Epithelial cell of esophagus (primary cell): Measurements from ENCODE around the gene FOXR1.
A peak's percentile ranks its signal among the peaks of the same experiment; 100 is the strongest.

ENCODE experiments used
- DNase-seq: peaks from one replicate; pipeline ENCODE4 v3.0.0; 2010; ENCODE audit warnings: low read depth
- H3K4me3 ChIP-seq: 2 replicates; pipeline ENCODE4 v1.5.1; 2011; ENCODE audit warnings: mild to moderate bottlenecking, low read length, control low read depth
- CTCF ChIP-seq: IDR thresholded peaks from 2 replicates; pipeline ENCODE4 v1.5.1; 2011; ENCODE audit warnings: low read depth, mild to moderate bottlenecking, low read length, control low read depth, inconsistent platforms; ENCODE audit not compliant: insufficient read depth; ENCODE audit errors: missing control alignments

The FOXR1 gene

DNA sequence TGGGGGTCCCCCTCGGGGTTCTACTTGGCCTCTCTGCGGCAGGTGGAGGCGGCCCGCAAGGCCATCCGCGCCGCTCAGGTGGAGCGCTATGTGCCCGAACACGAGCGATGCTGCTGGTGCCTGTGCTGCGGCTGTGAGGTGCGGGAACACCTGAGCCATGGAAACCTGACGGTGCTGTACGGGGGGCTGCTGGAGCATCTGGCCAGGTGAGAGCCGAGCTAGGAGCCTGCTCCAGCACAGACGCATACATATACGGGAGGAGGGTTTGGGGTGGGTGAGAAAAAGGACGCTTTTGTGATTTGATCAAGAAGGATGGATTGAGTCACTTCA, 26.8 kb downstream of the FOXR1 start:
- DNase-seq: peak; percentile 37
- H3K4me3 ChIP-seq: peak overlapping the region; percentile 84
- no peak for TF ChIP-seq CTCF

- DNase-seq: peak; percentile 82
- H3K4me3 ChIP-seq: peak overlapping the region; percentile 84
- TF ChIP-seq CTCF: no peak
Measured at GRCh38 chr11:118998822-118999221, 27.3 kb downstream of the FOXR1 start.

- peak; percentile 57 for DNase-seq
- H3K4me3 ChIP-seq: no peak overlapping the region
- no peak for TF ChIP-seq CTCF
Measured at GRCh38 chr11:119000906-119001305, 29.3 kb downstream of the FOXR1 start.

- TF ChIP-seq CTCF: no peak
- H3K4me3 ChIP-seq: no peak overlapping the region
- no peak for DNase-seq
Measured at GRCh38 chr11:119006656-119007055, 35.1 kb downstream of the FOXR1 start.

GRCh38 chr11:119011476-119012053, 40.0 kb downstream of the FOXR1 start:
- TF ChIP-seq CTCF: no peak
- H3K4me3 ChIP-seq: no peak overlapping the region
- no peak for DNase-seq

GRCh38 chr11:119012629-119013170, 41.1 kb downstream of the FOXR1 start:
- H3K4me3 ChIP-seq: no peak overlapping the region
- TF ChIP-seq CTCF: no peak
- no peak for DNase-seq

- no peak for TF ChIP-seq CTCF
- H3K4me3 ChIP-seq: no peak overlapping the region
- DNase-seq: no peak
Measured at GRCh38 chr11:119014209-119014924, 42.8 kb downstream of the FOXR1 start.
